Left renal cortex interstitium (tissue), 4 donors: ENCODE results near the gene CCDC3. TPM values are rescaled to one million over a fixed set of nuclear protein-coding genes. Genes with fewer than 3 reads are reported as not detected.
"Not testable (repeated sequence)": the region's sequence is repeated elsewhere in the genome, so short reads cannot be mapped to it uniquely, and the experiment has no call there.

Experiments used
- DNase-seq, 4 donors: peaks; one replicate each; pipeline ENCODE4 v3.0.0-alpha.2; 2013; ENCODE audit warnings: low read depth in 4 of 4, low spot score in 2 of 4, missing footprints in 1 of 4
- polyA plus RNA-seq, 4 donors: library from polyadenylated mRNA; unstranded; fragments of 120-200 nt; gene quantifications; one replicate each; pipeline ENCODE4 v1.2.1, GENCODE V29; 2013; ENCODE audit not compliant: insufficient read length in 4 of 4

The CCDC3 gene
- polyA plus RNA-seq, 4 donors = 10.7 to 15.0 (median 12.2) TPM

DNA sequence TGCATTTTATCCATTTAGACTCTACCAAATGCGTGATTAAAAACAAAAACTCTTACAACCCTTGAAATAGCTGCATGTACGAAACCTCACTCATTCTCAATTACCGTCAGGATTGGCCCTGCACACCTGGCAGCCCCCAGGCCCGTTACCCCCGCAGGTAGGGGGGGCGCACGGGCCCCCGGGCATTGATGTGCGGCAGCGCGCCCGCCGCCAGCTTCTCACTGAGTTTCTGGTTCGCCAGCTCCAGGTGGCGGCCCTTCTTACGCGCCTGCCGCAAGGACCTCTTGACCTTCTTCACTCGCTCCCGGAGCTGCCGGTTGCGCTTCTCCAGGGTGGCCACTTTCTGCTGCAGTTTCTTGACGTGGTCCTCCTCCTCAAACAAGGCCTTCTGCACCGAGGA, 103.2 kb downstream of the CCDC3 start:
- no peak for DNase-seq

DNA sequence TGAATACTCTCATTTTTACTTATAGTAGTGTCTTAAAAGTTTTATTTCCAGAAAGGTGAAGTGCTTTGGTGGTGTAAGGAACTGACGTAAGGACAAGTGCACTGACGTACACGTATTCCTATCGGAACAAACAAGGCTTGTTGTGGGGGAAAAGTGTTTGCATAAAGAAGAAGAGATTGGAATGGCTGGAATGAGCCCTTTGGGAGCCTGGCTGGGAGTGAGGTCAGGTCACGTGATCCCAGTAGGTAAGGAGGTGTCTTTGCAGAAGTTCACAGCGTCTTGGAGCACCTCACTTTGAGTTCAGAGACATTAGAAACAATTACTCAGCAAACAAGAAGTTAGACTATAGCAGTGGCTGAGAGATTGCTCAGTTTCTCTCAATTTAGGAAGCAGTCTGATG, 104.2 kb downstream of the CCDC3 start:
- DNase-seq = no peak

DNA sequence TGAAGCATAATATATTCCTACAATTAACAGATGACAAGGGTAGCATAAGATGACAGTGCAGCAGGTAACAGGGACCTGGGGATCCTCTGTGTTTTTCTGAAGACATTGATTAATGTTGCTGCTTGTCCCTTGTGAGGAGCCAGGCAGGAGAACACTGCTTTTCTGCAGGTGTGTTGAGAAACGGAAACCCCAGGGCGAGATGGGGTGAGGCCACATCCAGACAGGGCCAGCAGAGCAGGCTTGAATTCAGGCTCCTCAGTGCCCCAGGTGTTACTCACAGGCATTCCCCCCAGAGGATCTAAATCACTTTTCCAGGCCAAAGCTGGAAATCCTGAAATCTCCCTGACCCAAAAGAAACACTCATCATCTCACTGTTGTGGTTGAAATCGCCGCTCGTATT, 105.3 kb downstream of the CCDC3 start:
- no peak for DNase-seq

DNA sequence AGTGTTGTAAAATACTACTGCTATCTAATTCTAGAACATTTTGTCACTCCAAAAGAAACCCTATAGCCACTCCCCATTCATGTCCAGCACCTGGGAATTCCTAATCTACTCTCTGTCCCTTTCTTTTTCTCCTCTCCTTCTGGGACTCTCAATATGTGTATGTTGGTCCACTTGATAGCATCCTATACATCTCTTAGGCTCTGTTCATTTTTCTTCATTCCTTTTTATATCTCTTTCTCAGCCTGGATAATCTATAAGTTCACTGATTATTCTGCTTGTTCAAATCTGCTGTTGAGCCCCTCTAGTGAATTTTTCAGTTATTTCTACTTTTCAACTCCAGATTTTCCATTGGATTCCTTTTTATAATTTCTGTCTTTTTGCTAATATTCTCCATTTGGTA, 108.6 kb downstream of the CCDC3 start:
- no peak for DNase-seq

DNA sequence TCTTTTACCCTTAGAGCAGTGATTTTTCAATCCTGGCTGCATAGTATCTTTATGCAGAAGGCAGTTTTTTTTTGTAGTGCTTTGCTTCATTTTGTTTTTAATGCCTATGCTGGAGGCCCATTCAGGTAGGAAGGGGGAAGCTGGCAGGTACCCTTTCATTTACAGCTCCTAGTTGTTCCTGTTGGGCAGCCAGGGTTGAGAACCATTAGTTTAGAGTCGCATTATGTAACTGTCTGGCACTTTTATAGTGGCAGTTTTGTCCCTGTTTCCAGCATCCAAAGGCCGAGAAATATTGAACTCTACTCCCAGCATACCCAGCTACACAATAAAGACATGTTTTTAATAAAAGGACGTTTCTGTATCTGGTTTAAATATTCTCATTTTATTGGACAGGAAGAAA, 110.6 kb downstream of the CCDC3 start:
- DNase-seq = no peak

DNA sequence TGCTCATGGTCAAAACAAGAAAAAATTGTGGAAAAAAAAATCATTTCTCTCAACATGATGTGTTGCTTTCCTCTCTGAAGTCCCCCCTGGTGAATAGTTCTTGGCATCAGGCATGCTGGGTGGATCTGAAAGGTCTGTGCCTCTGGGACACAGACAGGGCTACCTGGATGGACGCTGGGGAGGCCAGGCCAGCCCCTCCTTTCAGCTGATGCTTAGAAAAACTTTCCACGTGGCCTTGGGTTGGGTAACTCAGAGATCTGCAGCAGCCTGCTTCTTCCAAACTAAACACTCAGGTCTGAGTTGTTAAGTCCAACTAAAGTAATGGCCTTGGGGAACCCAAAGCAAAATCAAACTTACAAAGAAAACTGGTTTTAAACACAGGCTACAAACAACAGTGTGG, 113.0 kb downstream of the CCDC3 start:
- no peak for DNase-seq

DNA sequence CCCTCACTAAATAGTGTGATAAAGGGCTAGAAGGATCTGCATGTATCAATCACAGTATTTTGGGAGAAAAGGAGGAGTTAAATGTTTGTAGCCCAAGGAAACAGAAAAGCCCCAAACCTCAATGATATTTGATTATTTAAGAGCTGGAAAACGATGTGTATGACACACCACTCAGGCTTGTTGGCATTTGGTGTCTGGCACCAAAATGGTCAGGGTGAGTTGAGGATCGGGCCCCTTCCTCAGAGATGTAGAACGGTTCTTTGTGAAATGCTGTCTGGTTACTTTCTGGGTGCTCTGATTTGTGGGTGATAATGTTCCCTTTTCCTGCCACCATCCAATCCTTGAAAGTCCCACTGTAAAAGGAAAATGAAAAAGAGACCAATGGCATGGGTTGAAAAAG, 113.7 kb downstream of the CCDC3 start:
- no peak for DNase-seq

DNA sequence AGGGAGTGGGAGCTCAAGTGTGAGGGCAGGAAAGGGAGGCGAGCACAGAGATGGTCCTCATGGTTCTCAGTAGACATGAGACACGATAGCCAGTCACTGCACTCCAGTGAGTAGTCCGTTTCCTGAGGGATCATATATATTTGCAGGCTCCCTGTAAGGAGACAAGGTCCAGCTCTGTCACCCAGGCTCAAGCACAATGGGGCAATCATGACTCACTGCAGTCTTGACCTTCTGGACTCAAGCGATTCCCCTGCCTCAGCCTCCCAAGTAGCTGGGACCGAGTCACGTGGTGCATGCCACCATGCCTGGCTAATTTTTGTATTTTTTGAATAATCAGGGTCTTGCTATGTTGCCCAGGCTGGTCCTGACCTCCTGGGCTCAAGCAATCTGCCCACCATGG, 116.7 kb downstream of the CCDC3 start:
- DNase-seq = no peak

DNA sequence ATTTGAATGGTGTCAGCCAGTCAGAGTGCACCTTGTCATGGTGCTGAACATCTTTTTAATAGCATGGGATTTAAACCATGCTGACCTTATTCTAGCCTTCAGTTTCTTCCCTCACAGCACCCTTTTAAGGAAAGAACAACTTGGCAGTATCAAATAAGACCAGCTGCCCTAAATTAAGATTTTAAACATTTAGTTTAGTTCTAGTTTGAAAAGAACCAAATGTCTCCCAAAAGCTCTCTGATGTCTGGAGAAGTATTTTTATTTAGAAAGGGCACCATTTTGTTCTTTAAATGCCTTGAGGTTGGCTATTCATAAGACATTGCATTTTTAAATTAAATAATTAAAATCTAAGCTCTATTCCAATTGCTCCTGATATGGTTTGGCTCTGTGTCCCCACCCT, 121.1 kb downstream of the CCDC3 start:
- no peak for DNase-seq

- DNase-seq = no peak
These were observed 124.4 kb downstream of the CCDC3 start for GRCh38 chr10:12877150-12877549.

- no peak for DNase-seq
These were observed 125.2 kb downstream of the CCDC3 start for GRCh38 chr10:12876266-12876665.

DNA sequence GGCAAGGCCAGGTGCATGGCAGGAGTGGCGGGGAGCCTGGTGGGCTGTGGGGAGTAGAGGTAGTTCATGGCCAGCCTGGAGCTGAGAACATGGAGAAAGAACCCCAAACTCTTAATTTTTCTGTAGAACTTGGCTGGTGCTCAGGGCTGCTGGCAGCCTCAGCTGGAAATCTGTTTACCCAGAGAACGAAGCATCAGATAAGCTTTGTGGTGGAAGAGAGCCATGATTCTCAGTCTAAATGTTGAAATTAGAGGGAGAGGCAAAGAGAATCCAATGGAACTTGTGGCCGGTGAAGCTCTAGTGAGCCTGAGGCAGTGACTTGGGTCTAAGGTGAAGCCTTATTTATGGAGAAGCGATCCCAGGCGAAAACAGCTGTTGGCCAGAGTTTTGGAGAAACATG, 126.4 kb downstream of the CCDC3 start:
- DNase-seq = no peak

DNA sequence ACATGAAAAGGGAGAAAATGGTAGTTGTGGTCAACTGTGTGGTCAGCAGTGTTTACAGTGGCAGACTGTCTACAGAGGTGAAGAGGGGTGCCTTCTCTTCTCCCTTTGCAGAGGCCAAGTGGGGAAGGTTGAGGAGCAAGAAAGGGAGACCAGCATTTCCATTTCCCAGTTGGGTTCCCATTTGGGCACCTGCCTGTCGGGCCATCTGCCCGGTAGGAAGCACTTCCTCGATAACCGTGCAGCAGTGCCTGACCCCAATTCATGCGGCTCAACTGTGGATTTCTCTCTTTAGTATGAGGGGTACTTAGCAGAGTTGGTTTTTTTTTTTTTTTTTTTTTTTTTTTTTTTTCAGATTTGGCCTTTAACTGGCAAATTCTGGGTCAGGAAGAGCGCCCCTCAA, 127.0 kb downstream of the CCDC3 start:
- no peak for DNase-seq

DNA sequence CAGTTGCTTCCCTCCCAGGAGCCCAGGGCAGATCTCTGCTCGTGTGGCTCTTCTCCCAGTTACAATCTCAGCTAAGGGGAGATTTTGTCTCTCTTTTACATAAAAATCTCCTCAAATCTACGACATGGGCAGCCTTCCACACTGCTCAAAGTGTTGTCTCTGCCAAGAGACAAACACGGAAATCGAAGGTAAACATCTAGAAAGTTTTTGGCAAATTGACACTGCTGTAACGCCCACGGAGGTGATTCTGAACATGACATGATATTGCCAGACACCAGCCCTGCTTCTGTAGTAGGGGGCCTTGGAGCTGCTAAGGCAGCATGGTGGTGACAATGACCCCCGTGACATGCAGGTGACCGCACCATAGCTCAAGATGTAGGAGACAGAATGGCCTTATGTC, 128.3 kb downstream of the CCDC3 start:
- no peak for DNase-seq

DNA sequence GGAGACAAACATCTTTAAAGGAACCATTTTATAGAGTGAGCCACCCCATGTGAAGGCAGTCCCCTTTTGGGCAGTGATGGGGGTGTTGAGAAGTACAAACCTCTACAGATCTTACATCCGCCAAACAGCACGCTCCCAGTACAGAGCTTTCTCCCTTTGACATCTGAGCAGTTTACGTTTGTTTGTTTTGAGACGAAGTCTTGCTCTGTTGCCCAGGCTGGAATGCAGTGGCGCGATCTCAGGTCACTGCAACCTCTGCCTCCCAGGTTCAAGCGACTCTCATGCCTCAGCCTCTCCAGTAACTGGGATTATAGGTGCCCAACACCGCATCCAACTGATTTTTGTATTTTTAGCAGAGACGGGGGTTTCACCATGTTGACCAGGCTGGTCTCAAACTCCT, 128.9 kb downstream of the CCDC3 start:
- DNase-seq = peak in 1 of 4 donors; percentile 19

- no peak for DNase-seq
These were observed 132.1 kb downstream of the CCDC3 start for GRCh38 chr10:12869427-12869826.

DNA sequence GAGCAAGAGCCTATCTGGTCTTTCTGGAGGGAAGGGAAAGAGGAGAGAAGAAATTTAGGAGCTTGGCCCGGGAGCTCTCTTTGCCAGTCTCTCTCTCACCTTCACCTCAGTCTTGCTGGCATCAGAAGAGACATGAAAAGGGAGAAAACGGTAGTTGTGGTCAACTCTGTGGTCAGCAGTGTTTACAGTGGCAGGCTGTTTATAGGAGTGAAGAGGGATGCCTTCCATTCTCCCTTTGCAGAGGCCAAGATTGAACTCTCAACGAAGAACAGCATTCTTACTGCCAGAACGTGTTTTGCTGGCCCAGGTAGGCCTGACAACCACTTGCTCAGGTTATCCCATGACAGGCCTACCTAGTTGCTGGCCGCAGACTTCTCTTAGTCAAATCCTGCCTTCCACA, 133.3 kb downstream of the CCDC3 start:
- no peak for DNase-seq

- DNase-seq = not testable (repeated sequence)
These were observed 136.0 kb downstream of the CCDC3 start for GRCh38 chr10:12865515-12865914.

GRCh38 chr10:12862459-12862858, 139.1 kb downstream of the CCDC3 start:
- no peak for DNase-seq

GRCh38 chr10:12854988-12855387, 146.5 kb downstream of the CCDC3 start:
- DNase-seq = no peak

DNA sequence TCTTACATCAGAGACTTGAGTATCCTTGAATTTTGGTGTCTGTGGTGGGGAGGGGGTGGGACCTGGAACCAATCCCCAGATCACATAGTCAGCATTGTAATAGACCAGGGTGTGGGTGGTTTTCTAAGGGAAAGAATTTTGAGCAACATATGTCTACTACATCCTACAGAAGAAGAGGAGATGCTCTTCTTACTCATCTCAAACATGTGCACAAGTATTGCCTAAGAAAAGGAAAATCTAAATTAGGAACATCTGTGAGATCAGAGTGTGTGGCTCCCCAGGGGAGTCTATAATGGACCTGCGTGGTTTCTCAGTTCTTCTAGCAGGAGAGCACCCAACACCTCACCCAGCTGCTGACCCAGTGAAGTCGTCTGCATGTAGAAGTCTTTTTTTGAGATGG, 148.8 kb downstream of the CCDC3 start:
- DNase-seq = no peak

DNA sequence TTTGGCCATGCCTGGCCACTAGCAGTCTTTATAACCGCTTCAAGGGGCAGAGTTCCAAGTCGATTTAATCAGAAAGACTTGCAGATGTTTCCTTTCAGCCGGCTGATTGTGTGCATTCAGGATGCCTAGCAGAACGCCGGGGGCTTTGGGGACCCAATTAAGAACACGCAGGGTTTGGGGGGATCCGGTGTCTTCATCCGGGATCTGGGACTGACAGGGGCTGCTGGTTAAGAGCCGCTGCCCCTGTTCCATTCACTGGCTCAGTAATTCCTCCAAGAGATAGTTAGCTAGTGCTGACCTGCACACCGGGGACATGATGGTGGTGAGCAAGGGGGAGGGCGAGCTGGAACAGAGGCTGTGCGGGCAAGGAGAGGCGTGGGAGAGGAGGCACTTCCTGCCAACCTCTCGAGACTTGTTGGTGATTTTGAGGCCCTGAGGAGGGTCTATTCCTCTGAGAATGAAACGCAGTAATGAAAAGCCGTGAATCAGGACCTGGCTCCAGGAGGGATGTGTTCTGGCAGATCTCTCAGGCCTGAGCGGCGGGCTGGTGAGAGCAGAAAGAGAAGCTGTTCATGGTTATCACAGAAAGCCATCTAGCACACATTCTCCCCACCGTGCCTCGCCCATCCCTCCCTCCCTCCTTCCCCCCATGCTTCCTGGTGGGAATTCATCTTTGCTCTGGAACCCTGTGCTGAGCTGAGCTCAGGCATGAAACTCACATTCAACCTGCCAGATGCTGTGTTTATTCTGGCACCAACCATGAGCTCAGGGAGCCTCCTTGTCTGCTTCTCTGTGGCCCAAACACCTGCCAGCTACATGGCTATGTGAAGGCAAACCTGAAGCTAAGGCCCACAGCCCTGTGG, 152.0 kb downstream of the CCDC3 start:
- no peak for DNase-seq
